Skin of body (tissue), 3 donors: ENCODE data around the gene ENTHD1. TPM values are rescaled to one million over a fixed set of nuclear protein-coding genes. Genes with fewer than 3 reads are reported as not detected.

Experiments
- DNase-seq: peaks from one replicate; lab custom pipeline; 2025; lab: John Stamatoyannopoulos, UW
- small RNA-seq: library from RNA; depleted of rRNA; stranded (forward); fragments of <200 nt; gene quantifications from one replicate; pipeline ENCODE3, GENCODE V24; 2014; ENCODE audit warnings: low replicate concordance
- total RNA-seq: library from RNA; depleted of rRNA; stranded (reverse); fragments of >200 nt; gene quantifications from one replicate; pipeline ENCODE4 v1.2.3, GENCODE V29; 2014

ENTHD1 gene
- total RNA-seq, 1 donor from 2014 or later = not detected

DNA sequence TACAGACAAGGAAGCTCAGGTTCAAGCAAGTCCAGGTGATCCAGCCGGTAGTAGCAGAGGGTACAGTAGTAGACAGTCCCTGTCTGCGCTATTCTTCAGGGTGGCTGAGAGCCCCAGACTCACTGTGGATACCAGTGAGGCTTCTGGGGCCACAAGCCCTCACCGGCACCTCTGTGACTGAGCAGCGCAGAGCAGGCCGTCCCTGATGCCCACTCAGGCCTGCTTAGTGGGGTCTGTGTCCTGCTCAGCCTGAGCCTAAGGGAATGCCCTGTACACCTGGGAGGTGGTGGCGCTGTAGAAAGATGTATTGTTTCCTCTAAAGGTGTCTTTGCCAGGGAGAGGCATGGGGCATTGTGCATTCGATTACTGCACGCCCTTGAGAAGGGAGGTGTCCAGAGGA, 179.2 kb downstream of the ENTHD1 start:
- no peak for DNase-seq

DNA sequence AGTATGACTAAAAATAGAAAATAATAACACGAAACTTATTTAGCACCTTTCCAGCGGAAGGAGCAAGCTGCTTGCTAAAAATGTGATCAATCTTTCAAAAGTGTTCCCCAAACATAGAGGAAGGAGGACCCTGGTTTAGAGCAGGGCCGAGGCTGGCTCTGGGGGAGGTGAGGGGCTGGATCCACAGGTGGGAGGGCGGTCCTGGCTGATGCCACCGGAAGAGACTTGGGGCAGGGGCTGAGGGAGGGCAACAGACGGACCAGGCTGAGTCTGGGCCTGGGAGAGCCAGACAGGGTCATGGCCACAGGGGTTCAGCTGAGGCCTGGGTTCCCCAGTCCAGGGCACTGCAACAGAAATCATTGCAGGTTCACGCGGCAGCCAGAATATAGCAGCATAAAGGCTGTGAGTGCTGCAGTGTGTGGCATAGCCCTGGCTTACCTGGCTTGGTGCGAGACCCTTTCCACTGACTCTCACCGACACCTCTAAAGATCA, 179.7 kb downstream of the ENTHD1 start:
- no peak for DNase-seq

DNA sequence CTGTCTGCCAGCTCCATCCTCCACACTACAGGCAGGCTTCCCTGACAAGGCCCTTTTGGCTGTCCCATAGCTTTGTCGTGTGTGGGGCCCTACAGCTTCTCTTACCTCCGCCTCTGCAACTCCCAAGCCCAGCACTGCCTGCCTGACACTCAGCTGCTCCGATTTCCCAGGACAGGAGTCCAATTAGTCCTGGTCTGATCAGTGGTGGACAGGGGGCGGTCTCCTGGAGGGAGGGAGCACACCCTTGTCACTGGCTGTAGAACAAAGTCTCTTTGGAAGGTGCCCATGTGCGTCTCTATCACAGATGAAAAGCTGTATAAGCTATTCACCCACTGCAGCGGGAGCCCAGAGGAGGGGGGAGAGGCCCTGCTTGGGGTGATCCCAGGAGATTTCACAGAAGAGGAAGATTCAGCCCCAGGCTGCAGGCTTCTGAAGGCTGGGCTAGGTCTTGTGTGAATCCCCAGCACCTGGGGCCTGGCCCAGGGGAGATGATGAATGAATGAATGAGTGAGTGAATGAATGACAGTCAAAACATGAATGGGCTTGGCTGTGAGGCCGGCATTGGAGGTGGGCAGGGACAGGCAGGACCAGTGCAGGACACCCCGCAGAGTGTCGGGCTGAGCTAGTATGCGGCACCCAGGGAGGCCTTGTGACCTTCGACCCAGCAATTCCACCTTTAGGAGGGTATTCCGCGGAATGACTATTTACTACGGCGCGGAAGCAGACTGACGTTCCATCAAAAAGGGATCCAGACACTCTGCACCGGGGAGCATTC, 180.6 kb downstream of the ENTHD1 start:
- no peak for DNase-seq

DNA sequence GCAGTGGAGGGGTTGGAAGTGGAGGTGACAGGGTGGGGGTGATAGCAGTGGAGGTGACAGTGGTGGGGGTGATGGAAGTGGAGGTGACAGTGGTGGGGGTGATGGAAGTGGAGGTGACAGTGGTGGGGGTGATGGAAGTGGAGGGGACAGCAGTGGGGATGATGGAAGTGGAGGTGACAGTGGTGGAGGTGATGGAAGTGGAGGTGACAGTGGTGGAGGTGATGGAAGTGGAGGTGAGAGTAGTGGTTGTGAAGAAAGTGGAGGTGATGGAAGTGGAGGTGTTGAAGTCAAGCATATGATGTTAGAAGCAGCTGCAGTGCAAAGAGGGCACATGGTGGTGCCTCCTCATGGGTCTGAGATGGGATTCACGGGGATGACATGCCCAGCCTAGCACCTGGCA, 181.5 kb downstream of the ENTHD1 start:
- DNase-seq = no peak

DNA sequence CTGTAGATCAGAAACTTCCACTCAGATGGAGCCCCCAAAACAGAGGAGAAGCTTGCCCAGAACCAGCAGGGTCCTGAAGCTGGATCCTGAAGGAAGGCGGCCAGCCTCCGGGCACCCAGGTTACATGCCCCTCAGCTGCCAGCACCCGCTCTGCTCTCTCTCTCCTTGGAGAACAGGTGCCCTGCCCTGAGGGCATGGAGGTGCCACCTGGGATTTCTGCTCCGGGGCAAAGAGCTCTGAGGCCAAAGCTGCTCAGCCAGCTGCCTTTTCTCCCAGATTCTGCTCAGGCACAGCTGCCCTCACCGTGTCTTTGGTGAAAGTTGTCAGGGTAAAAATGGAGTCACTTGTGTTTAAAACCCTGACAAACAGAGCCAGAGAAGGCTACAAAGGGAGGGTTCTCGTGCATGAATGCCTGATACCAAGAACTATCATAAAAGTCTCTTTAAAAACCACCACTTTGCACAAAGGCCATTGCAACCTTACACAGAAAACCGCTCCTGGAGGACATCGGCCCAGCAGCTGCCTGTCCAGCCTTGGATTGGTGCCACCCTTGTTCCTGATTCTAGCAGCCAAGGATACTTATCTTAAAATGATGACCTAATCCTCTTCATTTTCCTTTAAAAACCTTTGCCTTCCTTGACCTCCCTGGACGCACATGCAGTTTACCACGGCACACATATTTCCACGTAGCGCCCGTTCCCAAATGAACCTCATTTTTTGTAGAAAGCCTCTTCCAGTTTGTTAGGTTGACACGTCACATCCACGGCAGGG, 183.0 kb downstream of the ENTHD1 start:
- DNase-seq = no peak

DNA sequence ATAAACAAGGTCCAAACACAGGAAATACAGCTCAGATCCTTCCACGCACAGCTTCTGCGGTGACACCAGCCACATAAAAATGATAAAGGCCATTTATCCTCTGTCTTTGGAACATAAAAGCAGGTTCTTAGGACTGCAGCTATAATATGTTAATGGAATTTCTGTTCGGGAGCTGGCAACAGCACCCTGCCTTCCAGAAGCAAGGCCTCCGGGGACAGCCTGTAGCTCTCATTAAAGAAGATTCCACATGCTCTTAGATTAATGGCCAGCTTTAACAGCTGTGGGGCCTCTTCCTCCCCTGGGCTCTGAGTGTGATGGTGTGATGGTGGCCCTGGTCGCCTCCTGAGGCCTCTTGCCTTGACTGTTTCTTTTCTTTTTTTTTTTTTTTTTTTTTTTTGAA, 185.7 kb downstream of the ENTHD1 start:
- no peak for DNase-seq

DNA sequence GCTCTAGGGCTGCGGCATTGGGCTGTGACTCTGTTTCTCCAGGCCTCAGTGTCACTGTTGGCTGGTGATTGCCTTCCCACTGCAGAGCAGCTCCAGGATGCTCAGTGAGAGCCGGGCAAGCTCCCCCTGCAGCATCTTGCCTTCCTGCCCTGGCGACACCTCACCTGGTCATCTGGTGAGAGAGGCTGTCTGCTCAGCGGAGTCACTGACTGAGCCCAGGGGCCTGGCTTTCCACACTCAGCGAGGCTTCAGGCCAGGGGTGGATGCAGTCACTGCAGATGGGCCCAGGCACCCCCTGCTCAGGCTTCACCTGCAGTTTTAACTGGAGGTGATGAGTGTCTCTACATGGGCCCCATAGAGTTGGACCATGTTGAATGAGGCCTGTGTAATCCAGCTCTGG, 186.2 kb downstream of the ENTHD1 start:
- no peak for DNase-seq

DNA sequence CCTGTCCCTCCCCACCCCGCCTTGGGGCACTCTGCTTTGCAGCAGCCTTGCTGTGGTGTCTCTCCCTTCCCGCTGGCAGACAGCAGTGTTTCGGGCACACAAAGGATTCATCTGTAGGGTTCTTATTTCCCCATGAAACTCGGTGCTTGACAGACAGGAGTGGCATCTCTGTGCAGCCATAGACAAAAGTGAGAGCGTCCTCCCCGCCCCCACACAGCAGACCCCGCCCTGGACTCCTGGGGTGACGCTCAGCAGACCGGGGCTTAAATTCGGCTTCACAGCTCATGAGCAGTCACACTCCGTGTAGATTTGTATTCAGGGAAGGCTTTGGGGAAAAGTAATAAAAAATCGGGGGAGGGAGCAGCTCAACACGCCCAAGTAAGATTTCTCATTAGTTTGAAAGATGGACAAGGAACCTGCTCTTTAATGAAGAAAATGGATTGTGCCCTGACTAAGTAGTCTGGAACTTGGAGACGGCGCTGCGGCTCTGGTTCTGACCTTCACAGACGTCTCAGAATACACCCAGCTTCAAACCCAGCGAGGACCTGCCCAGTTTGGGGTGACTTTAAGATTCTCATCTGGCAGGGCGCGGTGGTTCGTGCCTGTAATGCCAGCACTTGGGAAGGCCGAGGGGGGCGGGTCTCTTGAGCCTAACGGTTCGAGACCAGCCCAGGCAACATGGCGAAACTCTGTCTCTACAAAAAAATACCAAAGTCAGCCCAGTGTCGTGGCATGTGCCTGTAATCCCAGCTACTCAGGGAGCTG, 187.0 kb downstream of the ENTHD1 start:
- DNase-seq = no peak

DNA sequence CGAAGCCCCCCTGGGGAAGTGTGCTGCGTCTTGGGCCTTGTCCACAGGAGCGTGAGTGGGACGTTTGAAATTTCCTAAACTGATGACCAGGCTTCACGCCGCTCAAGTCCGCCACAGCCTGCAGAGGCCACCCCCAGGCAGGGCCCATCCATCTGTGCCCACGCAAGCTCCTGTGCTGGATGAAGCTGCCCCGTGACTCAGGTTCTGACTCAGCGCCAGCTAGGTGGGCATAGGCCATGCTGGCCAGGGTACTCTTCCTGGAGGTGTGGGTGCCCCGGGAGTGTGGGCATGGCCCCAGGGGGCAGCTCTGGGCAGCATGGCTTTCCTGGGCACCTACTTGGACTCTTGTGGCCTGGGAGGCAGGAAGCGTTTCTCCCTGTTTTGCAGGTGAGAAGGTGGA, 188.2 kb downstream of the ENTHD1 start:
- no peak for DNase-seq

DNA sequence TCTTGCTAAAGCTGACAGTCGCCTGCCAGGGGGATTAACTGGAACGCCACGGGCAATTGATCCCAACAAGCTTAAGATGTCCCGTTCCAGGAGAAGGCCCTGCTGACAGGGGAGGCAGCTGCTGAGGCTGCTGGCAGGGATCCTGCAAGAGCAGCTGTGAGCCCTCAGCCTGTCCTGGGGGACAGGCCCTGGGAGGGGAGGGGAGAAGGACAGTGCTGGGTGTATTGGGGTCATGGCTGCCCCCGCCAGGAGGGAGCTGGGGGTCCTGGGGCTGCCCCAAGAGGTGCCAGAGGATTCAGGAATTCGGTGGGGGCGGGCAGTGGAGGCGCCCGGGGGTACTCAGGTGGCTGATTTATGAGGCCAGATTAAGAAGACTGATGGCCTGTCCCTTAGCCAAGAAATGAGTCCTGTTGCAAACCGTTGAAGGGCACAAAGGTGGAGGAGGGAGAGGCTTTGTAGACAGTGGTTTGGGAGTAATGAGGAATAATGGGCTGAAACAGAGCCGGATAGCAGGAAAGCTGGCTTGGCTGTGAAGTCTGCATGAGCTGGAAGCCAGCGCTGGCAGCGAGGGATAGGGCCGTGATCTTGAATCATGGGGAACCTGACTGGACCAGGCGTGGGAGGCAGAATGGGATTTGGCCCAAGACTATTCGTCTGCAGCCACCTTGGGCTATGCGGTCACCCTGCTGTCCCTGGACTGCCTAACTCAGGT, 189.5 kb downstream of the ENTHD1 start:
- no peak for DNase-seq

DNA sequence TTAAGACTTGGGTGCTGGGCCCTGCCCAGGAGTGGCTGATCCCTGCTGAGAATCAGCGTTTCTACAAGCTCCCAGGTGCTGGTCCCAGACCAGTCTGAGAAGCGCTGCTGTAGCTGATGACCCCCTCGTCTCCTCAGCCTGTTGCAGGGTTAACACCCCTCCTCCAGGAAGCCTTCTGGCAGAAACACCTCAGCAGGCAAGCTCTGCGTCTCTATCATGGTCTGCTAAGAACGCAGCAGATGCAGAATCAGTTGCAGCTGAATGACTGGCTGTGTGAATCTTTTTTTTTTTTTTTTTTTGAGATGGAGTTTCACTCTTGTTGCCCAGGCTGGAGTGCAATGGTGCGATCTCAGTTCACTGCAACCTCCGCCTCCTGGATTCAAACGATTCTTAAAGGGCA, 190.5 kb downstream of the ENTHD1 start:
- DNase-seq = no peak

DNA sequence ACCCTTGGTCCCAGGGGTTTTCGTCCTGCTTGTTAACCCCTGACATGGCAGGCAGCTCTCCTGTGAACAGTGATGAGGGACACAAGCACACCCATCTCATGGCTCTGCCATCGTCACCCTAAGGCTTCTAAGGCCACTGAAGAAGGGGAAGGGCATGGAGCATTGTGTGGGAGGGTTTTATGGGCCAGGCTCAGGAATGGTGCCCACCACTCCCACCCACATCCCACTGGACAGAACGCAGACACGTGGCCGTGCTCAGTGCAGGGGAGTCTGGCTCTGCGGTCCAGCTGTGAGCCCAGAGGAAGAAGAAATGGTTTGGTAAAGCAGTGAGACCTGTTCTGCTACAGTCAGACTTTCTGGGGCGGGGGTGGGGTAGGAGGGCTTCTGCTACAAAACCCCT, 193.0 kb downstream of the ENTHD1 start:
- DNase-seq = no peak

DNA sequence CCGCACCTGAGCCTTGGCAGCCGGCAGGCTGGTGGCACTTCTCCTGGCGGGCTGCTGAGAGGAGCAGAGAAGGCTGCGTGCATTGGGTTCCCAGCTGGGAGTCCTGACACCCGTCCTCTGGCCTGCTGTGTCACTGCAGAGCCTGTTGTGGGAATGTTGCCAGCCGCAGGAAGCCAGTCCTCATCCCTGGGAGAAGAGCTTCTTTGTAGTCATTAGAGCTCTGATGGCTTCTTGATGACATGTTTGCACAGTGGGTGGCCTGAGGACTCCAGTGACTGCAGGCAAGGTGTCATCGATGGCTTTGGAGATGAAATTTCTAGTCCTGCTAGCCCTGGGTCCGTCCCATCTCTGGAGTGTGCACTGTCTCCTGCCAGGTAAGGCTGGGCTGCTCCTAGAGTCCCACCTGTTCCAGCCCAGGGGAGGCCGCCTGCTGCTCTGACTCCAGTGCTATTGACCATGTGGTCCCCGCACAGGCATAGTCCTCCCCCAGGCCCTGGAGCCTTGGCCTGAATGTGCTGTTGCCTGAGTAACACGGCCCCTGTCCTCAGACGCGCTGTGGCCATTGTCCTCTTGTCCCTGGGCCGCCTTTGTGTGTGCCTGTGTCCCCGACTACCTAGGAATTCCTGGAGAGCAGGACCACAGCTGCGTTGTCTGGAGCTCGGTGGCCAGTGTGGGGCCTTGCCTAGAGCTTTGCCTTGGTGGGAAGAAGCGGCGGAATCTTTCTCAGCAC, 193.8 kb downstream of the ENTHD1 start:
- DNase-seq = no peak

DNA sequence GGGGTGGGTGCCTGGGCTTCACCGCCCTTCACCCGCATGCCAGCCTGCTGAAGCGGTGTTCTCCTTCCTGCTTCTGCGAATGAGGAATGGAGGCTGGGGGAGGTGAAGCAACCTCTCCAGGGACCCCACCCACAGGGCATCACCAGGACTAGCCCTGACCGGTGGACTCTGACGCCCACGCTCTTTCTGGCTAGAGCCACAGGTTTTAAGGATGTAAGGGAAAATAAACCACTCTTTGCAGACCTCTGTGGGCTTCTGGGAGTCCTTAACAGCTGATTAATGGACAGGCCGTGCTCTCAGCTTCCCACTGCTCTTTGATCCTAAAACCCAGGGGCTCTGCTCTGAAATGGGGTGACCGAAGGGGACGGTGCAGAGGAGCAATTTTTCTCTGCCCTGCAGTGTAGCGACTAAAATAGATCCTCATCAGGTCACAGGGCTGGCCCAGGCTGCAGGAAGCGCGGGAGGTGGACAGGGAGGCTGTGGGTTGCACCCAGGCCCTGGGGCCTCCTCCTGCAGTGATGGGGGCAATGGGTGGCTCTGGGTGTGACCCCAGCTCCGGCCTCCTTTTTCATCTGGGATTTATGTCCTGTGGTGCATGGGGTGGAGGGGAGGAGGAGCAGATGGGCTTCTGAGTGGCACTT, 195.7 kb downstream of the ENTHD1 start:
- DNase-seq = no peak

DNA sequence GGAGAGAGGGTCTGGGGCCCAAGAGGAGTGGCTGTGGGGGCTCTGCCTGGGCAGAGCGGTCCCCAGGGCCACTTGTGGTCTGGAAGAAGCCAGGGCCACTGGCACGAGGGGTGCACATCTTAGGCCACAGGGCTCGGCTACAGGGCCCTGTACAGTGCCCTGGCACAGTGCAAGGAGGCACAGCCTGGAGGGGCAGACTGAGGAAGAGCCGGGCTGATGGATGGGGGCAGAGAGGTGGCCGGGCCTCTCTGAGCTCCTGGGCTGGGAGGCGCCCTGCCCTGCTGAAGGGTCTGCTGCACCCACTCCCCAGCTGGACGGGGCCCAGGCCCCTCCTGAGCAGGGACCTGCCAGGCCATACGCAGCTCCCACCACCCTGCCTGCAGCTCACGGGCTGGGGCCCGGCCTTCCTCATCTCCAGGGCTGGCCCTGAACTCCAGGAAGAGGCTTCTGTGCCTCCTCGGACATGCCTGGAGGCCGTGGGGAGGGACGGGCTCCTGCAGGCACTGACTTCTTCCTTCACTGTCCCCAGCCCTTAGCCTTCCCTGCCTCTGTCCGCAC, 199.5 kb downstream of the ENTHD1 start:
- DNase-seq = no peak

Small RNAs within 50 kb of the gene (small RNA-seq; reads per million reads assigned to genes)
- not detected for gene RN7SKP210

Other genes starting within 250 kb of the ENTHD1 start
- 3.5 TPM for gene GRAP2, start 7.3 kb upstream of the ENTHD1 start, total RNA-seq
- 0.30 TPM for gene TMA7B, start 66.6 kb upstream of the ENTHD1 start, total RNA-seq
- 4.3 TPM for gene FAM83F, start 101.2 kb upstream of the ENTHD1 start, total RNA-seq